Calu3 (cell line): ENCODE data around the gene SP2. TPM values are rescaled to one million over a fixed set of nuclear protein-coding genes. Genes with fewer than 3 reads are reported as not detected.

ENCODE experiments used
- BruUV-seq: library from RNA; stranded (reverse); fragments of 400-500 nt; replicated peaks from 2 replicates; lab custom pipeline; 2021; lab: Mats Ljungman, UMichigan
- CTCF ChIA-PET: fragments of 300-600 bp; sonication (Branson Sonifier 250); formaldehyde crosslinking; loops from one replicate; lab custom pipeline; 2022; ENCODE audit warnings: antibody characterized with exemption; lab: Charles Lee
- DNase-seq: peaks from one replicate; pipeline ENCODE4 v3.0.0; 2022
- H3K27ac Mint-ChIP-seq: one replicate; pipeline ENCODE4 v1.8.0; 2022; ENCODE audit warnings: mixed read lengths; ENCODE audit not compliant: unreplicated experiment
- H3K27me3 Mint-ChIP-seq: one replicate; pipeline ENCODE4 v1.8.0; 2022; ENCODE audit warnings: mixed read lengths; ENCODE audit not compliant: unreplicated experiment
- H3K36me3 Mint-ChIP-seq: one replicate; pipeline ENCODE4 v1.8.0; 2022; ENCODE audit warnings: mild to moderate bottlenecking, moderate library complexity, mixed read lengths; ENCODE audit not compliant: insufficient read depth, unreplicated experiment
- H3K4me1 Mint-ChIP-seq: one replicate; pipeline ENCODE4 v1.8.0; 2022; ENCODE audit warnings: mild to moderate bottlenecking, low read depth, mixed read lengths; ENCODE audit not compliant: unreplicated experiment
- H3K4me3 Mint-ChIP-seq: one replicate; pipeline ENCODE4 v1.8.0; 2022; ENCODE audit warnings: mild to moderate bottlenecking, low read depth, moderate library complexity, mixed read lengths; ENCODE audit not compliant: unreplicated experiment
- H3K9me3 Mint-ChIP-seq: one replicate; pipeline ENCODE4 v1.8.0; 2022; ENCODE audit warnings: low read depth, mixed read lengths; ENCODE audit not compliant: unreplicated experiment
- CTCF ChIP-seq: fragments of 200-600 bp; IDR thresholded peaks from one replicate; pipeline ENCODE4 v1.8.0; 2022; ENCODE audit warnings: antibody characterized with exemption; ENCODE audit not compliant: unreplicated experiment
- intact Hi-C: fragments of 100-400 bp; cut with micrococcal nuclease; formaldehyde crosslinking; loops from one replicate; pipeline ENCODE4 v1.10.0; 2022; ENCODE audit not compliant: unreplicated experiment
- total RNA-seq: library from RNA; stranded (reverse); gene quantifications from 2 replicates; pipeline ENCODE4 v1.2.3, GENCODE V29; 2022

Gene SP2
- total RNA-seq, 1 experiment from 2014 or later = 21.5 TPM

- Mint-ChIP-seq H3K36me3 (peaks cover 64% of the 10 kb centered on the region), H3K4me3 (peak overlapping the region; percentile 17), H3K9me3 (no peaks in the 10 kb centered on the region), H3K27ac (peak overlapping the region; percentile 21), H3K27me3 (no peaks in the 10 kb centered on the region), H3K4me1 (peaks cover 80% of the 10 kb centered on the region)
- peak; percentile 98 for TF ChIP-seq CTCF
- CTCF ChIA-PET = interaction anchor here (1.0 to 5.0 kb wide), 12 partner anchors 8 to 69 kb away, joined by 3 to 140 read pairs (median 9); partner anchors contain the start of genes CDK5RAP3, PNPO, PRR15L and SP2
- no TSS peak for BruUV-seq
- intact Hi-C loops = loop anchor here (1.0 to 10.0 kb wide), 4 partner anchors 21 to 104 kb away; partner anchors contain the start of genes SCRN2 and SP2
- DNase-seq = peak; percentile 99
Measured at GRCh38 chr17:47949197-47949759, 53.2 kb downstream of the SP2 start.

- CTCF ChIA-PET = interaction anchor here (0.5 to 5.0 kb wide), 16 partner anchors 7 to 660 kb away, joined by 3 to 140 read pairs (median 7); partner anchors contain the start of genes CDK5RAP3, NFE2L1, PNPO and PRR15L
- H3K36me3 Mint-ChIP-seq = peaks cover 71% of the 10 kb centered on the region
- no peaks in the 10 kb centered on the region for H3K9me3 Mint-ChIP-seq
- TF ChIP-seq CTCF = no peak
- intact Hi-C loops = loop anchor here (1.0 to 10.0 kb wide), 4 partner anchors 20 to 105 kb away; partner anchors contain the start of genes SCRN2 and SP2
- peaks cover 83% of the 10 kb centered on the region for H3K4me1 Mint-ChIP-seq
- H3K4me3 Mint-ChIP-seq = peak overlapping the region; percentile 17
- no peaks in the 10 kb centered on the region for H3K27me3 Mint-ChIP-seq
- no TSS peak for BruUV-seq
- H3K27ac Mint-ChIP-seq = peak overlapping the region; percentile 21
- peak; percentile 57 for DNase-seq
Measured at GRCh38 chr17:47949946-47950345, 53.9 kb downstream of the SP2 start.

- CTCF ChIA-PET = interaction anchor here (0.9 to 5.0 kb wide), 14 partner anchors 7 to 106 kb away, joined by 3 to 140 read pairs (median 8); partner anchors contain the start of genes CDK5RAP3, NFE2L1, PNPO and PRR15L
- peak overlapping the region; percentile 21 for H3K27ac Mint-ChIP-seq
- H3K36me3 Mint-ChIP-seq = peaks cover 76% of the 10 kb centered on the region
- peak; percentile 84 for DNase-seq
- no peak for TF ChIP-seq CTCF
- H3K4me1 Mint-ChIP-seq = peaks cover 83% of the 10 kb centered on the region
- BruUV-seq = no TSS peak
- intact Hi-C loops = no loop called here
- no peaks in the 10 kb centered on the region for H3K27me3 Mint-ChIP-seq
- no peaks in the 10 kb centered on the region for H3K9me3 Mint-ChIP-seq
- peak overlapping the region; percentile 17 for H3K4me3 Mint-ChIP-seq
Measured at GRCh38 chr17:47950448-47950847, 54.4 kb downstream of the SP2 start.

- no TSS peak for BruUV-seq
- H3K27me3 Mint-ChIP-seq = no peaks in the 10 kb centered on the region
- CTCF ChIA-PET = interaction anchor here (0.6 to 5.0 kb wide), 4 partner anchors 11 to 66 kb away, joined by 3 to 140 read pairs (median 4); partner anchors contain the start of gene CDK5RAP3
- no peaks in the 10 kb centered on the region for H3K9me3 Mint-ChIP-seq
- DNase-seq = peak; percentile 47
- TF ChIP-seq CTCF = no peak
- peaks cover 85% of the 10 kb centered on the region for H3K36me3 Mint-ChIP-seq
- H3K27ac Mint-ChIP-seq = peak overlapping the region; percentile 58
- peak overlapping the region; percentile 17 for H3K4me3 Mint-ChIP-seq
- H3K4me1 Mint-ChIP-seq = peaks cover 91% of the 10 kb centered on the region
- intact Hi-C loops = no loop called here
Measured at GRCh38 chr17:47952171-47953021, 56.4 kb downstream of the SP2 start.
